ENCODE data around the gene ALPL.
"Not testable (repeated sequence)": the region's sequence is repeated elsewhere in the genome, so short reads cannot be mapped to it uniquely, and the experiment has no call there.

The ALPL gene

GRCh38 chr1:21565285-21565684 is 56.1 kb downstream of the ALPL start (continued):
- no peak for TF ChIP-seq ZNF704 (tag by site-specific recombination; IDR thresholded peaks at IDR 0.05)

GRCh38 chr1:21566361-21566760 is 57.1 kb downstream of the ALPL start:
- H3K36me3 ChIP-seq (ENCODE audit: control insufficient read depth in 2 of 2, insufficient read depth in 1 of 2, low read length in 2 of 2); H3K4me3 ChIP-seq (ENCODE audit: low read depth, low read length); H3K9me3 ChIP-seq (ENCODE audit: control insufficient read depth, insufficient read depth, low read depth, low read length); H3K4me1 ChIP-seq (ENCODE audit: control insufficient read depth, insufficient read depth, low read length); H3K27ac ChIP-seq (ENCODE audit: extremely low read depth, low read depth, low read length): not testable (repeated sequence)
- POLR2A ChIA-PET, result interaction anchor here (0.5 kb wide), 1 partner anchor 395 kb away, joined by 3 read pairs; no protein-coding TSS in a partner anchor
- peak; percentile 45; the same call in 1 of the 2 replicates for TF ChIP-seq ZNF121 (tag by site-specific recombination; IDR thresholded peaks at IDR 0.05)
- CTCF ChIA-PET, result interaction anchor here (0.7 kb wide), 1 partner anchor 9 kb away, joined by 3 read pairs; no protein-coding TSS in a partner anchor

GRCh38 chr1:21567241-21568005 is 58.2 kb downstream of the ALPL start:
- CTCF ChIA-PET, result interaction anchor here (5.2 kb wide), 1 partner anchor 198 kb away, joined by 31 read pairs; no protein-coding TSS in a partner anchor

GRCh38 chr1:21568006-21568746 is 59.0 kb downstream of the ALPL start:
- POLR2A ChIA-PET, result no interaction called here
- CTCF ChIA-PET, result interaction anchor here (5.2 kb wide), 1 partner anchor 199 kb away, joined by 31 read pairs; no protein-coding TSS in a partner anchor
- Histone ChIP-seq H3K27ac (ENCODE audit: extremely low read depth, low read depth, low read length) (no peak overlapping the region), H3K4me1 (ENCODE audit: control insufficient read depth, insufficient read depth, low read length) (no peaks in the 10 kb centered on the region), H3K9me3 (ENCODE audit: control insufficient read depth, insufficient read depth, low read depth, low read length) (no peaks in the 10 kb centered on the region), H3K36me3 (ENCODE audit: control insufficient read depth in 2 of 2, insufficient read depth in 1 of 2, low read length in 2 of 2) (no peaks in the 10 kb centered on the region), H3K4me3 (ENCODE audit: low read depth, low read length) (no peak overlapping the region)
- TF ChIP-seq ZNF362 (tag by site-specific recombination; IDR thresholded peaks at IDR 0.05) (no peak), ZNF221 (tag by site-specific recombination; IDR thresholded peaks at IDR 0.05; ENCODE audit: borderline replicate concordance) (no peak), KLF9 (tag by site-specific recombination; IDR thresholded peaks at IDR 0.05; ENCODE audit: low read depth) (no peak), ZNF518A (tag by site-specific recombination; conservative IDR thresholded peaks at IDR 0.05; ENCODE audit: low read depth) (no peak), ZIC2 (tag by site-specific recombination; IDR thresholded peaks at IDR 0.05) (0 out of 2 replicates have a peak, but pooled peaks have one; percentile 71), ZNF341 (tag by site-specific recombination; IDR thresholded peaks at IDR 0.05; ENCODE audit: low read depth) (peak; percentile 36; the same call in 1 of the 2 replicates), ZNF24 (tag by site-specific recombination; IDR thresholded peaks at IDR 0.05) (no peak), ZNF544 (tag by site-specific recombination; IDR thresholded peaks at IDR 0.05) (no peak), ZNF266 (tag by site-specific recombination; IDR thresholded peaks at IDR 0.05; ENCODE audit: low read depth) (no peak)

More at GRCh38 chr1:21567241-21568005, 58.2 kb downstream of the ALPL start:
- POLR2A ChIA-PET, result no interaction called here
- Histone ChIP-seq H3K27ac (ENCODE audit: extremely low read depth, low read depth, low read length) (no peak overlapping the region), H3K36me3 (ENCODE audit: control insufficient read depth in 2 of 2, insufficient read depth in 1 of 2, low read length in 2 of 2) (no peaks in the 10 kb centered on the region), H3K4me3 (ENCODE audit: low read depth, low read length) (no peak overlapping the region), H3K9me3 (ENCODE audit: control insufficient read depth, insufficient read depth, low read depth, low read length) (no peaks in the 10 kb centered on the region), H3K4me1 (ENCODE audit: control insufficient read depth, insufficient read depth, low read length) (no peaks in the 10 kb centered on the region)
- TF ChIP-seq ZNF670 (tag by site-specific recombination; IDR thresholded peaks at IDR 0.05; ENCODE audit: low read depth) (no peak), ZNF792 (tag by site-specific recombination; IDR thresholded peaks at IDR 0.05) (no peak), ZNF654 (tag by site-specific recombination; IDR thresholded peaks at IDR 0.05; ENCODE audit: low read depth) (no peak), ZNF423 (tag by site-specific recombination; IDR thresholded peaks at IDR 0.05) (no peak), ZNF10 (tag by site-specific recombination; IDR thresholded peaks at IDR 0.05) (no peak), ZNF747 (tag by site-specific recombination; IDR thresholded peaks at IDR 0.05) (no peak), ZFP69B (tag by site-specific recombination; IDR thresholded peaks at IDR 0.05) (no peak), ZNF37A (tag by site-specific recombination; IDR thresholded peaks at IDR 0.05) (no peak), BCL11B (tag by site-specific recombination; IDR thresholded peaks at IDR 0.05; ENCODE audit: low read depth) (no peak), HOXA7 (CRISPR knock-in tag; IDR thresholded peaks at IDR 0.05; ENCODE audit: borderline replicate concordance) (no peak), BCL6B (tag by site-specific recombination; IDR thresholded peaks at IDR 0.05) (no peak), ZNF292 (tag by site-specific recombination; IDR thresholded peaks at IDR 0.05; ENCODE audit: borderline replicate concordance, low read depth) (no peak)
